Ascending aorta (tissue), 2 donors: ENCODE results near the gene ALPI. TPM values are rescaled to one million over a fixed set of nuclear protein-coding genes. Genes with fewer than 3 reads are reported as not detected.

ENCODE experiments used
- DNase-seq, 2 donors: peaks; one replicate each; pipeline ENCODE4 v3.0.0-alpha.2; 2019; ENCODE audit warnings: low spot score in 2 of 2
- H3K27ac ChIP-seq, 2 donors: fragments of 200-600 bp; sonication (generic); one replicate each; pipeline ENCODE4 v1.5.1; 2016 to 2017; ENCODE audit warnings: mild to moderate bottlenecking in 1 of 2
- H3K27me3 ChIP-seq: fragments of 200-600 bp; sonication (generic); one replicate; pipeline ENCODE4 v1.5.1; 2017
- H3K36me3 ChIP-seq, 2 donors: fragments of 200-600 bp; sonication (generic); one replicate each; pipeline ENCODE4 v1.5.1; 2016
- H3K4me1 ChIP-seq, 2 donors: fragments of 200-600 bp; sonication (generic); one replicate each; pipeline ENCODE4 v1.5.1; 2016 to 2017; ENCODE audit warnings: mild to moderate bottlenecking in 1 of 2
- H3K4me3 ChIP-seq, 2 donors: fragments of 200-600 bp; sonication (generic); one replicate each; pipeline ENCODE4 v1.5.1; 2016 to 2017; ENCODE audit warnings: mild to moderate bottlenecking in 1 of 2
- H3K9me3 ChIP-seq, 2 donors: fragments of 200-600 bp; sonication (generic); one replicate each; pipeline ENCODE4 v1.5.1; 2016
- CTCF ChIP-seq, 3 experiments: fragments of 200-600 bp in 2 of 3; fragments of 450-650 bp in 1 of 3; sonication (generic) in 2 of 3; IDR thresholded peaks; one replicate each; pipeline ENCODE4 v1.5.1; 2016 to 2019; ENCODE audit warnings: antibody characterized with exemption in 3 of 3, mild to moderate bottlenecking in 1 of 3, moderate library complexity in 1 of 3
- intact Hi-C: fragments of 100-400 bp; cut with DNase I; formaldehyde crosslinking; loops from one replicate; pipeline ENCODE4 v1.15.1; 2023
- total RNA-seq: library from RNA; depleted of rRNA; stranded (reverse); fragments of >200 nt; gene quantifications from one replicate; pipeline ENCODE4 v1.1.0, GENCODE V29; 2016

ALPI gene
- total RNA-seq, 1 donor from 2014 or later: not detected

GRCh38 chr2:232488097-232488711 is 32.3 kb downstream of the ALPI start:
- H3K4me3 ChIP-seq: no peak overlapping the region
- H3K36me3 ChIP-seq: no peaks in the 10 kb centered on the region
- H3K9me3 ChIP-seq: no peaks in the 10 kb centered on the region
- TF ChIP-seq CTCF (IDR thresholded peaks at IDR 0.05): no peak
- no peak for DNase-seq
- H3K27me3 ChIP-seq: no peaks in the 10 kb centered on the region
- H3K27ac ChIP-seq: no peak overlapping the region
- H3K4me1 ChIP-seq: no peaks in the 10 kb centered on the region
- intact Hi-C loops: no loop called here

- H3K4me3 ChIP-seq: no peak overlapping the region
- no peak overlapping the region for H3K27ac ChIP-seq
- TF ChIP-seq CTCF (IDR thresholded peaks at IDR 0.05): no peak
- no peaks in the 10 kb centered on the region for H3K27me3 ChIP-seq
- intact Hi-C loops: no loop called here
- H3K36me3 ChIP-seq: no peaks in the 10 kb centered on the region
- no peak for DNase-seq
- no peaks in the 10 kb centered on the region for H3K4me1 ChIP-seq
- H3K9me3 ChIP-seq: no peaks in the 10 kb centered on the region
Measured at GRCh38 chr2:232488721-232489300, 32.9 kb downstream of the ALPI start.

GRCh38 chr2:232489516-232490220 is 33.7 kb downstream of the ALPI start:
- no peak for DNase-seq
- no peaks in the 10 kb centered on the region for H3K9me3 ChIP-seq
- no peaks in the 10 kb centered on the region for H3K27me3 ChIP-seq
- no peaks in the 10 kb centered on the region for H3K4me1 ChIP-seq
- H3K4me3 ChIP-seq: no peak overlapping the region
- H3K27ac ChIP-seq: no peak overlapping the region
- no peak for TF ChIP-seq CTCF (IDR thresholded peaks at IDR 0.05)
- intact Hi-C loops: no loop called here
- H3K36me3 ChIP-seq: no peaks in the 10 kb centered on the region

- Histone ChIP-seq H3K9me3 (no peaks in the 10 kb centered on the region), H3K4me3 (no peak overlapping the region), H3K27ac (no peak overlapping the region), H3K4me1 (no peaks in the 10 kb centered on the region), H3K27me3 (no peaks in the 10 kb centered on the region), H3K36me3 (no peaks in the 10 kb centered on the region)
- intact Hi-C loops: no loop called here
- TF ChIP-seq CTCF (IDR thresholded peaks at IDR 0.05): no peak
- DNase-seq: no peak
Measured at GRCh38 chr2:232490221-232491138, 34.5 kb downstream of the ALPI start.

- Histone ChIP-seq H3K27ac (no peak overlapping the region), H3K36me3 (no peaks in the 10 kb centered on the region), H3K4me1 (no peaks in the 10 kb centered on the region), H3K9me3 (no peaks in the 10 kb centered on the region), H3K4me3 (no peak overlapping the region), H3K27me3 (no peaks in the 10 kb centered on the region)
- no peak for TF ChIP-seq CTCF (IDR thresholded peaks at IDR 0.05)
- intact Hi-C loops: no loop called here
- DNase-seq: no peak
Measured at GRCh38 chr2:232491139-232491780, 35.3 kb downstream of the ALPI start.
